Nephron (organoid): ENCODE results near the gene USP31.

ENCODE experiments used
- H3K27ac Mint-ChIP-seq, 3 experiments: 2 replicates each; pipeline ENCODE4 v1.8.0; 2020; ENCODE audit warnings: mixed read lengths in 3 of 3, mild to moderate bottlenecking in 2 of 3, moderate library complexity in 1 of 3
- H3K27me3 Mint-ChIP-seq: 2 replicates; pipeline ENCODE4 v1.8.0; 2021; ENCODE audit warnings: low read depth, mild to moderate bottlenecking, moderate library complexity, mixed read lengths
- H3K36me3 Mint-ChIP-seq: 2 replicates; pipeline ENCODE4 v1.8.0; 2020; ENCODE audit warnings: low read depth, mixed read lengths
- H3K4me1 Mint-ChIP-seq: 2 replicates; pipeline ENCODE4 v1.8.0; 2020; ENCODE audit warnings: mixed read lengths
- H3K4me3 Mint-ChIP-seq, 3 experiments: 2 replicates each; pipeline ENCODE4 v1.8.0; 2020; ENCODE audit warnings: mild to moderate bottlenecking in 3 of 3, mixed read lengths in 3 of 3, moderate library complexity in 2 of 3
- H3K9me3 Mint-ChIP-seq: 2 replicates; pipeline ENCODE4 v1.8.0; 2020; ENCODE audit warnings: mixed read lengths
- CTCF ChIP-seq, 3 experiments: fragments of 200-600 bp; sonication (generic); IDR thresholded peaks; one replicate each; pipeline ENCODE4 v1.5.0; 2021; ENCODE audit warnings: antibody characterized with exemption in 3 of 3; ENCODE audit not compliant: unreplicated experiment in 3 of 3

USP31 gene

DNA sequence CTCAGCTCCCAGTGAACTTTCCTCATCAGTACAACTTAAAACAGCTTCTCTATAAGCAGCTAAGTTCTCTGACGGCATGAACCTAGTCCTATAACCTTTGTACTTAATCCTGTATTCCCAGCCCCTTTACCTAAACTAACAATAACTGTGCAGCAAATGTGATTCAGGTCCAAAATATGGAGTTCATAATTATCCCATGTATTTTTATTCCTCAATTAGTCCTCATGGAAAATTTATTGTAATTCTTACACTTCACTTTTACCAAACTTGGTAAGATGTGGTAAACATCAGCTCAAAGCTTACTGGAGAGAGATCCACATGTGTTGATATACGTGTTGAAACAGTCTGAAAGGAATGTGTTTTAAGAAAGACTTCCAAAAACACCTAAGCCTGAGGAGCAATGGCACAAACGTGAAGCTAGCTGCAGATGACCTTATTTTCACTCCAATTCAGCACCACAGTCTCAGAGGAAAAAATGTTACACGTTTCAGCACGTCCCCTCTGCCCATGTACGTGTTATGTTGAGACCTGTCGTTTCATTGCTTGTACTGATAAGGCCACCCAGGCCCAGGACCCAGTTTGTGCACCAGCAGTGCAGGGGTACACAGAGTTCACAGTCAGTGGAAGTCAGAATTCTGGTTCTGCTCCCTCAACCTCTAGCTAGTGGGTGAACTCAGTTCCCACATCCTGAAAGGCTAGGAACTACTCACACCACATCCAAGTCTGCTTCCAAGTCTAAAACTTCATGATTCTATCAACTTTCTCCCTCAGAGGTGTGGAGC is 7.1 kb downstream of the USP31 start:
- Mint-ChIP-seq H3K36me3 (no peaks in the 10 kb centered on the region), H3K9me3 (peaks cover 4% of the 10 kb centered on the region), H3K27me3 (no peaks in the 10 kb centered on the region), H3K4me3 (no peak overlapping the region), H3K27ac (no peak overlapping the region), H3K4me1 (peaks cover 23% of the 10 kb centered on the region)
- no peak for TF ChIP-seq CTCF (IDR thresholded peaks at IDR 0.05; ENCODE audit: unreplicated experiment in 3 of 3)

DNA sequence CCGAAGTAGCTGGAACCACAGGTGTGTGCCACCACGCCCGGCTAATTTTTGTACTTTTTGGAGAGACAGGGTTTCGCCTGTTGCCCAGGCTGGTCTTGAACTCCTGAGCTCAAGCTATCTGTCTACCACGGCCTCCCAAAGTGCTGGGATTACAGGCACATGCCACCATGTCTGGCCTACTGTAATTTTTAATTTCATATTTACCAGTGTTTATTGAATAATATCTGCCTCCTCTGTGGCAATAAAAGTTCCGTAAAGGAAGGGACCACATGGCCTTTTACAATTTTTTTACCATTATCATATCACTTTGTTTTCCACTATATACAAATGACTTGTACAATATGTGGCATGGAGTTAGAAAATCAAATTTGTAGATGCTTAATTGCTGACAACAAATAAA is 7.8 kb downstream of the USP31 start:
- Mint-ChIP-seq H3K9me3 (peaks cover 4% of the 10 kb centered on the region), H3K4me1 (peaks cover 16% of the 10 kb centered on the region), H3K27ac (no peak overlapping the region), H3K4me3 (no peak overlapping the region), H3K27me3 (no peaks in the 10 kb centered on the region), H3K36me3 (no peaks in the 10 kb centered on the region)
- TF ChIP-seq CTCF (IDR thresholded peaks at IDR 0.05; ENCODE audit: unreplicated experiment in 3 of 3) = no peak

DNA sequence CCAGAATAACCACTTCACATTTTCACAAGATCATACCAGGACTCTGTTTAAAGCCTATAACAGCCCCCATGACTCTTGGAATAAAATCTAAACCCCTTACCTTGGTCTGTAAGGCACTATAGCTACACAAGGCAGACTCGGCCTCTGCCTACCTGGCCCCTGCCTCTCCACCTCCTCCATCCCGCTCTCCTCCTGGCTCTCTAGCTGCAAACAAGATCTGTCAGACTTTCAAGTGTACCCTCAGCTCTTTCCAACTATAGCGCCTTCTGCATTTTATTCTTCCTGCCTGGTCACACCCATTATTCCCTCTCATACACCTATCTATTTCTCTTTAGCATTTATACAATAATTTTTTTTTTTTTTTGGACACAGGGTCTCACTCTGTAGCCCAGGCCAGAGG is 8.2 kb downstream of the USP31 start:
- no peak overlapping the region for H3K4me3 Mint-ChIP-seq
- H3K27me3 Mint-ChIP-seq = no peaks in the 10 kb centered on the region
- H3K36me3 Mint-ChIP-seq = no peaks in the 10 kb centered on the region
- no peak overlapping the region for H3K27ac Mint-ChIP-seq
- no peak for TF ChIP-seq CTCF (IDR thresholded peaks at IDR 0.05; ENCODE audit: unreplicated experiment in 3 of 3)
- H3K9me3 Mint-ChIP-seq = peaks cover 5% of the 10 kb centered on the region
- peaks cover 16% of the 10 kb centered on the region for H3K4me1 Mint-ChIP-seq

GRCh38 chr16:23140107-23140506 is 9.1 kb downstream of the USP31 start:
- TF ChIP-seq CTCF (IDR thresholded peaks at IDR 0.05; ENCODE audit: unreplicated experiment in 3 of 3) = no peak
- Mint-ChIP-seq H3K4me1 (peaks cover 12% of the 10 kb centered on the region), H3K36me3 (no peaks in the 10 kb centered on the region), H3K27me3 (no peaks in the 10 kb centered on the region), H3K4me3 (no peak overlapping the region), H3K27ac (no peak overlapping the region), H3K9me3 (peaks cover 9% of the 10 kb centered on the region)

DNA sequence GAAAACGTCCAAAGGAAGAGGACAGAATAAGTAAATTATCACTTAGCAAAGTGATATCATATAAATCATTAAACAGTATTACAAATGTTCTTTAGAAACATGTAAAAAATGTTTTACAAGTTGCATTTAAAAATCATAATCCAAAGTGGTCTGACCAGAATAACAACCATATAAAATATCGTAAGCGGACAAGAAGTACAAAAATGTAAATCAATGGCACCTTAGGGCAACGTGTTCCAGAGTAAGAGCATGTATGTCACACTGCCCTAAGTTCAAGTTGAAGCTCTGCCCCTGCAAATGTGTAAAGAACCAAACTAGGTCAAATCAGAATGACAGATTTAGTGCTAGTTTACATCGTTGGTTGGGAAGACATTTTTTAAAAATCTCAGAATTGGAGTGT is 11.4 kb downstream of the USP31 start:
- Mint-ChIP-seq H3K27me3 (no peaks in the 10 kb centered on the region), H3K9me3 (peaks cover 9% of the 10 kb centered on the region), H3K4me3 (no peak overlapping the region), H3K4me1 (peaks cover 15% of the 10 kb centered on the region), H3K27ac (no peak overlapping the region), H3K36me3 (no peaks in the 10 kb centered on the region)
- no peak for TF ChIP-seq CTCF (IDR thresholded peaks at IDR 0.05; ENCODE audit: unreplicated experiment in 3 of 3)

GRCh38 chr16:23137256-23137655 is 12.0 kb downstream of the USP31 start:
- H3K4me1 Mint-ChIP-seq = peaks cover 20% of the 10 kb centered on the region
- no peak for TF ChIP-seq CTCF (IDR thresholded peaks at IDR 0.05; ENCODE audit: unreplicated experiment in 3 of 3)
- no peaks in the 10 kb centered on the region for H3K27me3 Mint-ChIP-seq
- H3K9me3 Mint-ChIP-seq = peaks cover 9% of the 10 kb centered on the region
- H3K36me3 Mint-ChIP-seq = no peaks in the 10 kb centered on the region
- H3K4me3 Mint-ChIP-seq = no peak overlapping the region
- no peak overlapping the region for H3K27ac Mint-ChIP-seq
